ENCODE measurements around the gene SDF4.

SDF4 gene

GRCh38 chr1:1173061-1173792, 58.6 kb downstream of the SDF4 start:
- TF ChIP-seq, protein P1, sequence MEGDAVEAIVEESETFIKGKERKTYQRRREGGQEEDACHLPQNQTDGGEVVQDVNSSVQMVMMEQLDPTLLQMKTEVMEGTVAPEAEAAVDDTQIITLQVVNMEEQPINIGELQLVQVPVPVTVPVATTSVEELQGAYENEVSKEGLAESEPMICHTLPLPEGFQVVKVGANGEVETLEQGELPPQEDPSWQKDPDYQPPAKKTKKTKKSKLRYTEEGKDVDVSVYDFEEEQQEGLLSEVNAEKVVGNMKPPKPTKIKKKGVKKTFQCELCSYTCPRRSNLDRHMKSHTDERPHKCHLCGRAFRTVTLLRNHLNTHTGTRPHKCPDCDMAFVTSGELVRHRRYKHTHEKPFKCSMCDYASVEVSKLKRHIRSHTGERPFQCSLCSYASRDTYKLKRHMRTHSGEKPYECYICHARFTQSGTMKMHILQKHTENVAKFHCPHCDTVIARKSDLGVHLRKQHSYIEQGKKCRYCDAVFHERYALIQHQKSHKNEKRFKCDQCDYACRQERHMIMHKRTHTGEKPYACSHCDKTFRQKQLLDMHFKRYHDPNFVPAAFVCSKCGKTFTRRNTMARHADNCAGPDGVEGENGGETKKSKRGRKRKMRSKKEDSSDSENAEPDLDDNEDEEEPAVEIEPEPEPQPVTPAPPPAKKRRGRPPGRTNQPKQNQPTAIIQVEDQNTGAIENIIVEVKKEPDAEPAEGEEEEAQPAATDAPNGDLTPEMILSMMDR (conservative IDR thresholded peaks at IDR 0.05; ENCODE audit: low read length) = no peak
- H3K4me3 ChIP-seq (ENCODE audit: low read length) = no peak overlapping the region
- no peak for DNase-seq (ENCODE audit: low read depth)

DNA sequence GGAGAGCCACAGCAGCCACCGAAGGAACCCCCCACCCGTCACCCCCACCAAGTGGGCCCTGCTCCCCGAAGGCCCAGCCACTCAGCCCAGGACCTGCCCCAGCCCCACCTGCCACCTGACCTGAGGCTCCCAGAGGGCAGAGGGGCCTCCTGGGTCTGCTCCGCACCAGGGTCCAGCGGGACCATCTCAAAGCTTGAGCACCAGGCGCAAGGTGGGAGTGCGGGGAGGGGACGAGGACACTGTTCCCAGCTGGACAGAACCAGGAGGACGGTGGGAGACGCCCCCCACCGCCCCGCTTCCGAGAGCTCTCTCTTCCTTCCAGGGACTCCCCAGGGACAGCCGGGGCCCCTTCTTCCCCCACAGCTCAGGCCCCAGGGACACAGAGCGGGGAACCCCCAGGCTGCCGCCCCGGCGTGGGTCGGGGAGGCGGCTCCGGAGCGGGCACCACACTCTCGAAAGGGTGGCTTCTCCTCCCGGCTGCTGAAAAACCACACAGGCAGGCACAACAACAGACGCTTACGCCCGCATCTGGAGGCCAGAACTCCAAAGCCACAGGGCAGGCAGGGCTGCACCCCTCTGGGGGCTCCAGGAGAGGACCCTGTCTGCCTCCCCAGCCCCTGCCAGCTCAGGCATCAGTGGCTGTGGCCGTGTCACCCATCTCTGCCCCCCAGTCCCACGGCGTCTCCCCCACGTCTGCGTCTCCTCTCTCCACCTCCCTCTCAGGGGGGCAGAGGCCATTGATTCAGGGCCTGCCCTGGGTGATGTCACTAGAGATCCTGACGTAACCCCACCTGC, 60.1 kb downstream of the SDF4 start:
- TF ChIP-seq, protein P1 (conservative IDR thresholded peaks at IDR 0.05; ENCODE audit: low read length) = no peak
- no peak for DNase-seq (ENCODE audit: low read depth)

DNA sequence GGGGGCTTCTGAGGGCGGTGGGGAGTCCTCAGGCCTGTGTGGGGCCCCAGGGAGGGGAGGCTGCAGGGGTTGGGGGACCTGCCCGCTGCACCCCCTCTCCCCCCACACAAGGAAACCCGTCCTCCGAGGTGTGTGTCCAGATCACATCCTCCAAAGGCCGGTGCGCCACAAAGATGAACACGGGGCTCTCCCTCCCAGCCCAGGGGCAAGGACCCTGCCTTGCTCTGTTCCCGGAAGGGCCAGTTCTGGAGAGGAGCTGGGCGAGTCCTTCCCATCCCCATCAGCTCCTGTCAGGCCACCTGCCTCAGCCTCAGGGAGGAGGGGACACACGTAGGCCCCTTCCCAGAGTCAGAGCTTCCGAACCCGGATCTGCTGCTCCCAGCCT, 60.6 kb downstream of the SDF4 start:
- TF ChIP-seq, protein P1 (conservative IDR thresholded peaks at IDR 0.05; ENCODE audit: low read length) = no peak
- DNase-seq (ENCODE audit: low read depth) = no peak
- H3K4me3 ChIP-seq (ENCODE audit: low read length) = no peak overlapping the region

More for the DNA sequence above, 60.1 kb downstream of the SDF4 start:
- no peak overlapping the region for H3K4me3 ChIP-seq (ENCODE audit: low read length)

GRCh38 chr1:1170215-1171091, 61.3 kb downstream of the SDF4 start:
- no peak for DNase-seq (ENCODE audit: low read depth)
- TF ChIP-seq, protein P1 (conservative IDR thresholded peaks at IDR 0.05; ENCODE audit: low read length) = no peak
- H3K4me3 ChIP-seq (ENCODE audit: low read length) = no peak overlapping the region

DNA sequence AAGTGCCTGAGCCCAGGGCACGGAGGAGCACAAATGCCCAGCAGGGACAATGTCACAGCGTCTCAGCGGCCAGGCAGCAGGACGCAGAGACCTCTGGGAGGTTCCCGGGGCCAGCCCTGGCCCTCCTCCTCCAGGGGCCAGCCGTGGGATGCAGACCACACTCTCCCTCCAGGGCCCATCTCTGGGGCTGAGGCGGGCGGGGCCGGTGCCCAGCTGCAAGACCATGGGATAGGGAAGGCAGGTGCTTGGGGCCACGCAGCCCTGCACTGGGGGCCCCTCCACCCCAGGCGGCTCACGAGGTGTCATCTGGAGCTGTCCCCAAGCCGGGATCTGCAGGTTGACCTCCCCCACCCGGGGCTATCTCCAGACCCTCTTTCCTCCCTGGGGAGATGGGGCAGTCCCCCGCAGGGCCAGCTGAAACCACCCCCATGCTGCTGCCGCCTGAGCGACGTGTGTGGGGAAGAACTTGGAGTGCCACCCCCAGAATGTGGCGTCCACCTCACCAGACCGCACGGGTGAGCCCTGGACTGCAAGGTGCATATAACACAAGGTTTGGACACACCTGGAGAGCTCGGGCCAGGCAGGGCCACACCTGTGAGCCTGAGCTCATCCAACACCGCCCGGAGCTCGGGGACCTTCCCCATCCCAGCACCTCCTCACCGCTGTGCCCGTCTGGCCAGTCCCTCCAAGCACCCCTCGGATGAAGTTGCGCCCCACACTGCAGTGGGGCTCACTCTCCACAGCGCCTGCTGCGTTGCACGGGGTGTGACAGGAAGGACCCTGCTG, 62.2 kb downstream of the SDF4 start:
- TF ChIP-seq, protein P1 (conservative IDR thresholded peaks at IDR 0.05; ENCODE audit: low read length) = no peak
- no peak for DNase-seq (ENCODE audit: low read depth)
- no peak overlapping the region for H3K4me3 ChIP-seq (ENCODE audit: low read length)

Data from AG10803 (cell line).